GM19438 (cell line): ENCODE data around the gene APOC1.
"Not testable (repeated sequence)": the region's sequence is repeated elsewhere in the genome, so short reads cannot be mapped to it uniquely, and the experiment has no call there.

Experiments
- ATAC-seq: cut with Tn5 transposase; IDR thresholded peaks from one replicate; pipeline ENCODE4 v1.9.1; 2021; ENCODE audit warnings: low read depth; ENCODE audit not compliant: unreplicated experiment

APOC1 gene

GRCh38 chr19:44914433-44915206, at the start of gene APOC1:
Gene APOC1 (plus strand): TSS chr19:44914608. CDS start chr19:44914892, 284 bp downstream.
- ATAC-seq = peak; percentile 95

- no peak for ATAC-seq
Observed at GRCh38 chr19:44865196-44865767, 49.1 kb upstream of the APOC1 start.

GRCh38 chr19:44866664-44867063, 47.7 kb upstream of the APOC1 start:
- ATAC-seq = no peak

- ATAC-seq = no peak
Observed at GRCh38 chr19:44867578-44867977, 46.8 kb upstream of the APOC1 start.

GRCh38 chr19:44869733-44870470, 44.5 kb upstream of the APOC1 start:
- no peak for ATAC-seq

GRCh38 chr19:44871809-44872208, 42.6 kb upstream of the APOC1 start:
- no peak for ATAC-seq

- ATAC-seq = no peak
Observed at GRCh38 chr19:44872661-44873060, 41.7 kb upstream of the APOC1 start.

GRCh38 chr19:44874317-44874716, 40.1 kb upstream of the APOC1 start:
- ATAC-seq = no peak

GRCh38 chr19:44875666-44876451, 38.5 kb upstream of the APOC1 start:
- ATAC-seq = no peak

GRCh38 chr19:44876930-44877535, 37.4 kb upstream of the APOC1 start:
- ATAC-seq = no peak

GRCh38 chr19:44878120-44878865, 36.1 kb upstream of the APOC1 start:
- no peak for ATAC-seq

GRCh38 chr19:44879309-44880065, 34.9 kb upstream of the APOC1 start:
- ATAC-seq = no peak

GRCh38 chr19:44882063-44882462, 32.3 kb upstream of the APOC1 start:
- ATAC-seq = no peak

- not testable (repeated sequence) for ATAC-seq
Observed at GRCh38 chr19:44882619-44883397, 31.6 kb upstream of the APOC1 start.

- no peak for ATAC-seq
Observed at GRCh38 chr19:44883922-44884321, 30.5 kb upstream of the APOC1 start.

- no peak for ATAC-seq
Observed at GRCh38 chr19:44884566-44884965, 29.8 kb upstream of the APOC1 start.

GRCh38 chr19:44886141-44886540, 28.3 kb upstream of the APOC1 start:
- no peak for ATAC-seq

- ATAC-seq = no peak
Observed at GRCh38 chr19:44887648-44888047, 26.8 kb upstream of the APOC1 start.
